H1 (cell line): ENCODE data around the gene STKLD1. TPM values are rescaled to one million over a fixed set of nuclear protein-coding genes. Genes with fewer than 3 reads are reported as not detected.
A peak's percentile ranks its signal among the peaks of the same experiment; 100 is the strongest.

ENCODE experiments used
- CTCF ChIA-PET: fragments of 300-600 bp; sonication (Branson Sonifier 250); formaldehyde crosslinking; loops from one replicate; lab custom pipeline; 2021; ENCODE audit not compliant: partially characterized antibody; lab: Charles Lee
- POLR2A ChIA-PET: fragments of 300-600 bp; sonication (Branson Sonifier 250); formaldehyde crosslinking; loops from one replicate; lab custom pipeline; 2021; ENCODE audit warnings: inconsistent platforms; ENCODE audit not compliant: partially characterized antibody; lab: Charles Lee
- DNase-seq, 2 experiments: peaks; one replicate each; pipeline versions ENCODE4 v3.0.0 to v3.0.0-alpha.2; 2010 to 2022; ENCODE audit warnings: low spot score in 2 of 2, low read depth in 1 of 2, mixed read lengths in 1 of 2
- FAIRE-seq: peaks from 2 replicates; lab custom pipeline; 2011; peaks lifted over from hg19 to GRCh38; lab: Jason Lieb, UNC
- H2AFZ ChIP-seq: 2 replicates; pipeline ENCODE4 v1.8.1; 2012; ENCODE audit warnings: low read length, inconsistent platforms
- H2AK5ac ChIP-seq: 2 replicates; pipeline ENCODE4 v1.6.1; 2013; ENCODE audit warnings: low read depth, low read length
- H2BK120ac ChIP-seq: replicated peaks from 2 replicates; pipeline ENCODE3; 2013; ENCODE audit warnings: low read depth, low read length, inconsistent platforms
- H2BK12ac ChIP-seq: 2 replicates; pipeline ENCODE4 v1.6.1; 2013; ENCODE audit warnings: low read depth, low read length
- H2BK15ac ChIP-seq: 2 replicates; pipeline ENCODE4 v1.6.1; 2013; ENCODE audit warnings: low read length
- H2BK20ac ChIP-seq: 2 replicates; pipeline ENCODE4 v1.6.1; 2013; ENCODE audit warnings: low read length
- H2BK5ac ChIP-seq: 2 replicates; pipeline ENCODE4 v1.6.1; 2013; ENCODE audit warnings: low read depth, low read length
- H3K14ac ChIP-seq: 2 replicates; pipeline ENCODE4 v1.6.1; 2013; ENCODE audit warnings: inconsistent platforms; ENCODE audit not compliant: insufficient read length
- H3K18ac ChIP-seq: 2 replicates; pipeline ENCODE4 v1.6.1; 2013; ENCODE audit warnings: low read length; ENCODE audit errors: extremely low read depth
- H3K23ac ChIP-seq: 2 replicates; pipeline ENCODE4 v1.6.1; 2013; ENCODE audit warnings: inconsistent platforms; ENCODE audit not compliant: insufficient read length
- H3K23me2 ChIP-seq: 2 replicates; pipeline ENCODE4 v1.6.1; 2013; ENCODE audit warnings: low read depth, low read length
- H3K27ac ChIP-seq: 2 replicates; pipeline ENCODE4 v1.6.1; 2011; ENCODE audit warnings: low read depth, low read length, inconsistent platforms
- H3K27me3 ChIP-seq, 4 experiments: replicated peaks in 1 of 4; 1 replicate in 1 of 4; 2 replicates in 3 of 4; pipeline versions ENCODE4 v1.6.1 to v1.8.1; 2011 to 2013; ENCODE audit warnings: low read length in 3 of 4, mild to moderate bottlenecking in 3 of 4, inconsistent platforms in 2 of 4, mixed read lengths in 2 of 4, moderate library complexity in 1 of 4; ENCODE audit not compliant: control insufficient read depth in 3 of 4, insufficient read depth in 3 of 4; ENCODE audit errors: extremely low read depth in 1 of 4
- H3K36me3 ChIP-seq, 4 experiments: 2 replicates each; pipeline versions ENCODE4 v1.6.1 to v1.8.1; 2011 to 2013; ENCODE audit warnings: mild to moderate bottlenecking in 4 of 4, low read length in 3 of 4, moderate library complexity in 2 of 4, control low read depth in 1 of 4, inconsistent platforms in 1 of 4; ENCODE audit not compliant: insufficient read depth in 4 of 4, control insufficient read depth in 2 of 4
- H3K4ac ChIP-seq: replicated peaks from 2 replicates; pipeline ENCODE3; 2013; ENCODE audit warnings: low read length, low read depth, mixed read lengths, inconsistent platforms; ENCODE audit not compliant: insufficient read length
- H3K4me1 ChIP-seq, 4 experiments: replicated peaks in 1 of 4; 1 replicate in 1 of 4; 2 replicates in 3 of 4; pipeline versions ENCODE4 v1.6.1 to v1.8.1; 2011 to 2013; ENCODE audit warnings: low read length in 3 of 4, inconsistent platforms in 2 of 4, mixed read lengths in 1 of 4; ENCODE audit not compliant: insufficient read depth in 4 of 4, control insufficient read depth in 3 of 4
- H3K4me2 ChIP-seq, 2 experiments: 2 replicates each; pipeline versions ENCODE4 v1.6.1 to v1.8.1; 2011 to 2013; ENCODE audit warnings: low read depth in 2 of 2, low read length in 2 of 2, control low read depth in 1 of 2, inconsistent platforms in 1 of 2, mild to moderate bottlenecking in 1 of 2; ENCODE audit not compliant: insufficient read depth in 1 of 2
- H3K4me3 ChIP-seq, 4 experiments: fragments of 200-600, 300-600 bp in 1 of 4; sonication (generic), shearing (Covaris generic), sonication (Bioruptor Twin) in 1 of 4; 2 replicates each; pipeline versions ENCODE4 v1.5.1 to v1.8.1; 2011 to 2016; ENCODE audit warnings: low read length in 4 of 4, low read depth in 3 of 4, control low read depth in 2 of 4, inconsistent platforms in 2 of 4, mild to moderate bottlenecking in 2 of 4, mixed read lengths in 1 of 4, moderate library complexity in 1 of 4; ENCODE audit not compliant: insufficient read depth in 2 of 4; ENCODE audit errors: extremely low read depth in 1 of 4
- H3K56ac ChIP-seq: replicated peaks from 2 replicates; pipeline ENCODE3; 2013; ENCODE audit warnings: low read depth, mild to moderate bottlenecking, mixed read lengths, low read length, inconsistent platforms; ENCODE audit not compliant: insufficient read length
- H3K79me1 ChIP-seq: 2 replicates; pipeline ENCODE4 v1.6.1; 2013; ENCODE audit warnings: low read depth, low read length, control low read depth
- H3K79me2 ChIP-seq, 2 experiments: 2 replicates each; pipeline versions ENCODE4 v1.6.1 to v1.8.1; 2012 to 2013; ENCODE audit warnings: low read length in 2 of 2, mild to moderate bottlenecking in 2 of 2, inconsistent platforms in 1 of 2; ENCODE audit not compliant: insufficient read depth in 2 of 2, control insufficient read depth in 1 of 2
- H3K9ac ChIP-seq, 4 experiments: replicated peaks in 1 of 4; 1 replicate in 1 of 4; 2 replicates in 3 of 4; pipeline versions ENCODE4 v1.6.1 to v1.8.1; 2011 to 2013; ENCODE audit warnings: low read depth in 3 of 4, low read length in 3 of 4, control low read depth in 2 of 4, mild to moderate bottlenecking in 2 of 4, moderate library complexity in 2 of 4, inconsistent platforms in 1 of 4; ENCODE audit errors: extremely low read depth in 1 of 4
- H3K9me3 ChIP-seq, 2 experiments: 2 replicates each; pipeline versions ENCODE4 v1.6.1 to v1.8.1; 2012 to 2013; ENCODE audit warnings: mild to moderate bottlenecking in 2 of 2, moderate library complexity in 2 of 2, control low read depth in 1 of 2, inconsistent platforms in 1 of 2, low read depth in 1 of 2, low read length in 1 of 2, mixed read lengths in 1 of 2; ENCODE audit not compliant: insufficient read depth in 2 of 2
- H4K20me1 ChIP-seq, 2 experiments: replicated peaks in 1 of 2; 2 replicates each; pipeline versions ENCODE3 to v1.8.1; 2011 to 2013; ENCODE audit warnings: inconsistent platforms in 2 of 2, low read length in 2 of 2, mild to moderate bottlenecking in 1 of 2; ENCODE audit not compliant: insufficient read depth in 2 of 2, control insufficient read depth in 1 of 2
- H4K5ac ChIP-seq: 2 replicates; pipeline ENCODE4 v1.6.1; 2013; ENCODE audit warnings: low read length, low read depth, mixed read lengths, inconsistent platforms; ENCODE audit not compliant: insufficient read length
- H4K8ac ChIP-seq: 2 replicates; pipeline ENCODE4 v1.8.0; 2013; ENCODE audit warnings: mild to moderate bottlenecking, moderate library complexity, low read length, inconsistent platforms; ENCODE audit not compliant: insufficient read depth; ENCODE audit errors: extremely low read depth
- H4K91ac ChIP-seq: replicated peaks from 2 replicates; pipeline ENCODE3; 2013; ENCODE audit warnings: low read length, mixed read lengths, inconsistent platforms; ENCODE audit not compliant: insufficient read length
- BCL11A ChIP-seq, 2 experiments: IDR thresholded peaks; one replicate each; pipeline ENCODE4 v1.6.1; 2011; ENCODE audit warnings: low read depth in 2 of 2, low read length in 2 of 2, mild to moderate bottlenecking in 2 of 2
- GABPA ChIP-seq: IDR thresholded peaks from 2 replicates; pipeline ENCODE4 v1.6.1; 2011; ENCODE audit warnings: mild to moderate bottlenecking, low read length, moderate library complexity, borderline replicate concordance; ENCODE audit not compliant: insufficient read depth
- POLR2A ChIP-seq, 2 experiments: IDR thresholded peaks; 1 replicate in 1 of 2; 2 replicates in 1 of 2; pipeline ENCODE4 v1.6.1; 2011; ENCODE audit warnings: low read depth in 2 of 2, low read length in 2 of 2, mild to moderate bottlenecking in 2 of 2; ENCODE audit errors: control extremely low read depth in 1 of 2
- POLR2AphosphoS5 ChIP-seq: IDR thresholded peaks from 2 replicates; pipeline ENCODE4 v1.6.1; 2011; ENCODE audit warnings: low read depth, low read length
- TAF7 ChIP-seq: optimal IDR thresholded peaks from 2 replicates; pipeline ENCODE3; 2011; ENCODE audit warnings: low read depth, mild to moderate bottlenecking, inconsistent platforms, low read length, moderate library complexity, borderline replicate concordance
- WGBS, 2 experiments: shearing (Covaris generic) in 1 of 2; methylation state at CpG; one replicate each; pipeline versions ENCODE4 v1.1.6 to v1.1.7; 2013 to 2015; ENCODE audit warnings: low lambda C conversion rate in 2 of 2, mixed read lengths in 2 of 2, inconsistent platforms in 1 of 2, low coverage in 1 of 2, missing lambda C conversion rate in 1 of 2; ENCODE audit not compliant: insufficient replicate concordance in 2 of 2, insufficient coverage in 1 of 2, insufficient read length in 1 of 2; ENCODE audit errors: extremely low coverage in 1 of 2, missing lambda C conversion rate in 1 of 2; 5-methylcytosine and 5-hydroxymethylcytosine counted together
- polyA plus RNA-seq, 7 experiments: library from polyadenylated mRNA; depleted of rRNA in 3 of 7; stranded (reverse) in 5 of 7; unstranded in 2 of 7; fragments of >200 nt in 5 of 7; fragments of 200-250 nt in 2 of 7; gene quantifications; 1 replicate in 5 of 7; 2 replicates in 1 of 7; 4 replicates in 1 of 7; pipeline versions ENCODE4 v1.2.1 to v1.2.3, GENCODE V29; 2011 to 2013; ENCODE audit warnings: missing spikeins in 2 of 7, mixed read lengths in 2 of 7
- total RNA-seq: library from RNA; stranded (reverse); fragmentation: NEBNext Ultra II Directional; extraction: Animal tissue kit (Norgen Biotek cat#: 25700); gene quantifications from 2 replicates; pipeline ENCODE4 v1.2.1, GENCODE V29; 2021
- TF ChIP-seq, protein P1 (sequence below): IDR thresholded peaks from 2 replicates; pipeline ENCODE4 v1.6.1; 2011; ENCODE audit warnings: low read length, improper control_type of control experiment

STKLD1 gene
- total and polyA plus RNA-seq, 2 of the 8 experiments (the other 6 are each of a cell fraction or from before 2014, with no cell fraction given), result 0.26 TPM; not detected in 1

DNA sequence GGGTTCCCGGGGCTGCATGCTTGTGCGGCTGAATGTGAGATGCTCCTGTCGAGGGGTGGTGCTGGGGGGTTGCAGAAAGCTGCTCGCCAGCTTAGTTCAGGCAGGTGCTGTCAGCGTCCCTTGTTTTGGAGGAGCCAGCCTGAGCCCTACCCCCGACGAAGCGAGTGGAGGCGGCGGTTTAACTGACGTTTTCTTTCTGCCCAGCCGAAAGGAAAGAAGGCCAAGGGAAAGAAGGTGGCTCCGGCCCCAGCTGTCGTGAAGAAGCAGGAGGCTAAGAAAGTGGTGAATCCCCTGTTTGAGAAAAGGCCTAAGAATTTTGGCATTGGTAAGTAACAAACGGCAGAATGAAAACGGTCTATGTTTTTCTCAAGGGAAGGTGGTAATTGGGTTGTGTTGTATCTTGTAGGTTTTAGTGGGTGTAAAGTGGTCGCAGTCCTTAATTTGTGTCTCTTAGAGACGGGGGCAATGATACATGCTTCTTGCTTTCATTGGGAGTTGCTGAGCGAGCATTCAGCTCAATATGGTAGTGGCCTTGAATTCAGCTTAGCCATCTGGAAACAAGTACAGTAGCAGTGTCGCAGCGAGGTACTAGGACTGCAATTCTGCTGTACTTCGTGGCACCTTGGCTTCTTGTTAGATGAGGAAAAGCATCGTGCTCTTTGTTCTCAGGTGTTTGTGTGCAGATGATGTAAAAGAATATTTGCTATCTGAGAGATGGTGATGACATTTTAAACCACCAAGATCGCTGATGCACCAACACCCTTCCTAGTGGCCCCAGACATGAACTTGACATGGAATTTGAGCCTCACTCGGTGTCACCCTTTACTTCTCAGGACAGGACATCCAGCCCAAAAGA is 27.2 kb upstream of the STKLD1 start:
- ChIA-PET CTCF (interaction anchor here (0.6 to 3.3 kb wide), 4 partner anchors 8 to 127 kb away, joined by 3 to 22 read pairs (median 3); partner anchors contain the start of genes SURF1 and SURF2), POLR2A (interaction anchor here (0.7 to 16.1 kb wide), 28 partner anchors 4 to 260 kb away, joined by 3 to 461 read pairs (median 5); partner anchors contain the start of genes ADAMTS13, FAM163B, MED22 and REXO4)
- H2AFZ ChIP-seq, result no peak overlapping the region
- no peaks in the 10 kb centered on the region for H3K27me3 ChIP-seq
- H3K14ac ChIP-seq, result no peak overlapping the region
- peak overlapping the region; percentile 100; the same call in 1 of the 2 replicates for H4K8ac ChIP-seq
- peak overlapping the region; percentile 91 to 97 for H3K4me2 ChIP-seq
- H3K79me2 ChIP-seq, result peaks cover 9 to 39% of the 10 kb centered on the region in 2 experiments
- H2AK5ac ChIP-seq, result peak overlapping the region; percentile 75; the same call in 1 of the 2 replicates
- H3K9me3 ChIP-seq, result no peaks in the 10 kb centered on the region
- no peak for FAIRE-seq
- WGBS, 2 experiments, result 19% methylated on average over 23 of the region's 25 CpGs; no CpG with 5 or more reads in 1 of the 2 experiments
- H2BK20ac ChIP-seq, result no peak overlapping the region
- H3K23me2 ChIP-seq, result peaks cover 9% of the 10 kb centered on the region; the same call in 1 of the 2 replicates
- H3K4ac ChIP-seq, result peak overlapping the region; percentile 97
- H4K5ac ChIP-seq, result peak overlapping the region; percentile 97
- no peak overlapping the region for H2BK120ac ChIP-seq
- DNase-seq, result no peak
- H3K23ac ChIP-seq, result no peak overlapping the region
- peak overlapping the region; percentile 96; the same call in 1 of the 2 replicates for H3K18ac ChIP-seq
- no peak overlapping the region for H2BK12ac ChIP-seq
- peak overlapping the region; percentile 87 for H4K91ac ChIP-seq
- H3K4me3 ChIP-seq, result peak overlapping the region; percentile 93 to 100 (median 96)
- peaks cover 14% of the 10 kb centered on the region for H3K79me1 ChIP-seq
- H3K27ac ChIP-seq, result peak overlapping the region; percentile 99
- H3K36me3 ChIP-seq, result peaks cover 30 to 69% (median 57%) of the 10 kb centered on the region in 4 experiments
- H3K9ac ChIP-seq, result peak overlapping the region; percentile 98 to 99 (median 98)
- TF ChIP-seq BCL11A (IDR thresholded peaks at IDR 0.05; ENCODE audit: low read depth in 2 of 2, low read length in 2 of 2), result no peak
- no peak for TF ChIP-seq TAF7
- peak in 1 of 2 experiments; percentile 18; a peak in 1 of 3 replicates for TF ChIP-seq POLR2A (IDR thresholded peaks at IDR 0.05; ENCODE audit: control extremely low read depth in 1 of 2, low read depth in 2 of 2, low read length in 2 of 2)
- TF ChIP-seq, protein P1, sequence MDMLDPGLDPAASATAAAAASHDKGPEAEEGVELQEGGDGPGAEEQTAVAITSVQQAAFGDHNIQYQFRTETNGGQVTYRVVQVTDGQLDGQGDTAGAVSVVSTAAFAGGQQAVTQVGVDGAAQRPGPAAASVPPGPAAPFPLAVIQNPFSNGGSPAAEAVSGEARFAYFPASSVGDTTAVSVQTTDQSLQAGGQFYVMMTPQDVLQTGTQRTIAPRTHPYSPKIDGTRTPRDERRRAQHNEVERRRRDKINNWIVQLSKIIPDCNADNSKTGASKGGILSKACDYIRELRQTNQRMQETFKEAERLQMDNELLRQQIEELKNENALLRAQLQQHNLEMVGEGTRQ, result no peak
- TF ChIP-seq GABPA, result no peak
- peak; percentile 42; the same call in 1 of the 2 replicates for TF ChIP-seq POLR2AphosphoS5
- H3K4me1 ChIP-seq, result peaks cover 0 to 10% (median 7%) of the 10 kb centered on the region in 4 experiments; a peak in 6 of 7 replicates
- H2BK5ac ChIP-seq, result peak overlapping the region; percentile 100
- peak overlapping the region; percentile 81 for H3K56ac ChIP-seq
- no peak overlapping the region for H2BK15ac ChIP-seq
- H4K20me1 ChIP-seq, result peaks cover 14 to 29% of the 10 kb centered on the region in 2 experiments
